ENCODE results near the gene GNG5. TPM values are rescaled to one million over a fixed set of nuclear protein-coding genes. Genes with fewer than 3 reads are reported as not detected.

Gene GNG5
- total RNA-seq, 1 experiment from 2014 or later = 115 TPM

GRCh38 chr1:84481317-84481716, 25.1 kb downstream of the GNG5 start:
- Histone ChIP-seq H3K4me1 (ENCODE audit: insufficient read depth, low read length) (no peaks in the 10 kb centered on the region), H3K18ac (ENCODE audit: insufficient read length, low read depth, low read length) (no peak overlapping the region), H3K79me2 (ENCODE audit: insufficient read depth, low read length) (peaks cover 3% of the 10 kb centered on the region; the same call in 1 of the 2 replicates), H2AK5ac (ENCODE audit: insufficient read length, low read length) (no peak overlapping the region), H3K9ac (ENCODE audit: extremely low read depth, insufficient read length, low read length) (no peak overlapping the region), H4K8ac (replicated peaks; ENCODE audit: insufficient read length, low read depth, low read length) (no peak overlapping the region), H2BK20ac (ENCODE audit: low read depth, low read length, poor library complexity, severe bottlenecking) (no peak overlapping the region), H2BK120ac (ENCODE audit: low read depth, low read length, poor library complexity, severe bottlenecking) (no peak overlapping the region), H3K23ac (ENCODE audit: insufficient read length, low read depth, low read length) (no peak overlapping the region), H3K56ac (ENCODE audit: insufficient read length, low read depth, low read length) (no peak overlapping the region), H3K4me2 (ENCODE audit: insufficient read depth, insufficient read length, low read length) (no peak overlapping the region), H3K4ac (ENCODE audit: low read depth, low read length) (no peak overlapping the region), H4K5ac (ENCODE audit: insufficient read length, low read depth, low read length) (no peak overlapping the region), H4K20me1 (ENCODE audit: control insufficient read depth, insufficient read depth, insufficient read length) (no peaks in the 10 kb centered on the region), H3K23me2 (ENCODE audit: insufficient read length, low read depth, low read length, poor library complexity, severe bottlenecking) (no peaks in the 10 kb centered on the region), H2AFZ (ENCODE audit: low read length) (no peak overlapping the region), H3K14ac (ENCODE audit: insufficient read depth, low read length) (no peak overlapping the region), H2BK12ac (ENCODE audit: insufficient read length, low read depth, low read length) (no peak overlapping the region), H4K91ac (ENCODE audit: insufficient read length, low read depth, low read length) (no peak overlapping the region), H3T11ph (ENCODE audit: low read length) (no peak overlapping the region), H3K27ac (ENCODE audit: insufficient read length, low read depth, low read length) (no peak overlapping the region), H2BK15ac (ENCODE audit: low read depth, low read length) (no peak overlapping the region), H2BK5ac (ENCODE audit: insufficient read length, low read length) (no peak overlapping the region), H3K79me1 (ENCODE audit: insufficient read depth, low read depth, low read length, poor library complexity, severe bottlenecking) (peaks cover 2% of the 10 kb centered on the region), H3K9me3 (ENCODE audit: control insufficient read depth, low read depth, low read length) (no peaks in the 10 kb centered on the region), H3K27me3 (ENCODE audit: insufficient read depth, low read length) (no peaks in the 10 kb centered on the region; the same call in 1 of the 2 replicates)
- no peak for TF ChIP-seq CTCF (conservative IDR thresholded peaks at IDR 0.05)
- no peak for DNase-seq
- 100% methylated on average over 1 of the region's 2 CpGs for WGBS (ENCODE audit: extremely low coverage, insufficient read length, low lambda C conversion rate)
- peaks cover 15 to 16% of the 10 kb centered on the region in 2 experiments for H3K9me3 Mint-ChIP-seq
- H3K27me3 Mint-ChIP-seq (ENCODE audit: low read depth) = peaks cover 29% of the 10 kb centered on the region
- peaks cover 4 to 7% of the 10 kb centered on the region in 2 experiments for H3K4me1 Mint-ChIP-seq
- H3K36me3 Mint-ChIP-seq (ENCODE audit: insufficient read depth in 1 of 3, low read depth in 3 of 3) = peaks cover 34 to 56% (median 54%) of the 10 kb centered on the region in 3 experiments
- peak overlapping the region in 1 of 2 experiments; percentile 2; a peak in 1 of 5 replicates for H3K4me3 Mint-ChIP-seq
- no peak overlapping the region; a peak in 1 of 7 replicates for H3K27ac Mint-ChIP-seq
